SK-N-SH (cell line): Measurements from ENCODE around the gene PROCR. TPM values are rescaled to one million over a fixed set of nuclear protein-coding genes. Genes with fewer than 3 reads are reported as not detected.
"Not testable (repeated sequence)": the region's sequence is repeated elsewhere in the genome, so short reads cannot be mapped to it uniquely, and the experiment has no call there.

Experiments used
- CTCF ChIA-PET: fragments of 300-600, 350-600 bp; formaldehyde crosslinking; extraction: SDS; loops from one replicate; lab custom pipeline; 2021; lab: Yijun Ruan, JAX
- POLR2A ChIA-PET: fragments of 350-600 bp; sonication (Branson Sonifier 250); formaldehyde crosslinking; extraction: SDS; loops from one replicate; lab custom pipeline; 2020; ENCODE audit warnings: antibody characterized with exemption, inconsistent platforms; lab: Yijun Ruan, JAX
- DNase-seq: peaks from one replicate; pipeline ENCODE4 v3.0.0; 2012
- H2AFZ ChIP-seq: fragments of 200-600 bp; sonication (generic); 2 replicates; pipeline ENCODE4 v1.8.1; 2016; ENCODE audit warnings: antibody characterized with exemption, mild to moderate bottlenecking, low read depth
- H3F3A ChIP-seq: fragments of 200-600 bp; sonication (generic); replicated peaks from 2 replicates; pipeline ENCODE3; 2016; ENCODE audit warnings: antibody characterized with exemption, mild to moderate bottlenecking; ENCODE audit not compliant: insufficient read depth
- H3K27ac ChIP-seq, 2 experiments: fragments of 200-500 bp in 1 of 2; fragments of 200-600 bp in 1 of 2; sonication (Bioruptor generic) in 1 of 2; sonication (generic), shearing (Covaris generic) in 1 of 2; 2 replicates each; pipeline versions ENCODE4 v1.5.1 to v1.6.1; 2014 to 2016; ENCODE audit warnings: low read depth in 2 of 2, inconsistent platforms in 1 of 2, low read length in 1 of 2, mild to moderate bottlenecking in 1 of 2, mixed read lengths in 1 of 2
- H3K27me3 ChIP-seq: fragments of 200-600 bp; sonication (generic), shearing (Covaris generic); 2 replicates; pipeline ENCODE4 v1.6.1; 2016; ENCODE audit warnings: mixed run types; ENCODE audit not compliant: insufficient read depth
- H3K36me3 ChIP-seq, 2 experiments: fragments of 200-500 bp in 1 of 2; fragments of 200-600 bp in 1 of 2; sonication (Bioruptor generic) in 1 of 2; sonication (generic) in 1 of 2; replicated peaks in 1 of 2; 2 replicates each; pipeline versions ENCODE3 to v1.5.1; 2014 to 2016; ENCODE audit warnings: low read length in 1 of 2, mild to moderate bottlenecking in 1 of 2; ENCODE audit not compliant: insufficient read depth in 2 of 2, control insufficient read depth in 1 of 2
- H3K4me1 ChIP-seq, 2 experiments: fragments of 200-500 bp in 1 of 2; fragments of 200-600 bp in 1 of 2; sonication (Bioruptor generic) in 1 of 2; sonication (generic), shearing (Covaris generic) in 1 of 2; 2 replicates each; pipeline versions ENCODE4 v1.5.1 to v1.6.1; 2014 to 2016; ENCODE audit warnings: low read depth in 1 of 2, low read length in 1 of 2, mixed run types in 1 of 2; ENCODE audit not compliant: insufficient read depth in 2 of 2, control insufficient read depth in 1 of 2
- H3K4me2 ChIP-seq: fragments of 200-600 bp; sonication (generic), shearing (Covaris generic); 2 replicates; pipeline ENCODE4 v1.6.1; 2017; ENCODE audit warnings: mixed run types
- H3K4me3 ChIP-seq, 2 experiments: fragments of 200-500 bp in 1 of 2; fragments of 200-600 bp in 1 of 2; sonication (Bioruptor generic) in 1 of 2; sonication (generic), shearing (Covaris generic) in 1 of 2; 2 replicates each; pipeline versions ENCODE4 v1.5.1 to v1.8.1; 2014 to 2016; ENCODE audit warnings: low read depth in 2 of 2, inconsistent platforms in 1 of 2, low read length in 1 of 2, mild to moderate bottlenecking in 1 of 2, mixed read lengths in 1 of 2, moderate library complexity in 1 of 2
- H3K79me2 ChIP-seq: fragments of 200-600 bp; sonication (generic); 2 replicates; pipeline ENCODE4 v1.8.1; 2017; ENCODE audit warnings: mild to moderate bottlenecking; ENCODE audit not compliant: insufficient read depth
- H3K9ac ChIP-seq: fragments of 200-600 bp; sonication (generic); 2 replicates; pipeline ENCODE4 v1.6.1; 2017; ENCODE audit warnings: mixed run types
- H3K9me2 ChIP-seq: fragments of 200-600 bp; sonication (generic); 2 replicates; pipeline ENCODE4 v1.6.1; 2017; ENCODE audit warnings: mixed run types
- H3K9me3 ChIP-seq: fragments of 200-600 bp; sonication (generic); 2 replicates; pipeline ENCODE4 v1.6.1; 2017; ENCODE audit warnings: mixed run types, mild to moderate bottlenecking, moderate library complexity
- H4K20me1 ChIP-seq: fragments of 200-600 bp; sonication (generic); 2 replicates; pipeline ENCODE4 v1.6.1; 2017; ENCODE audit warnings: mild to moderate bottlenecking, mixed run types; ENCODE audit not compliant: insufficient read depth
- CHD2 ChIP-seq: fragments of 150-350 bp; IDR thresholded peaks from 2 replicates; pipeline ENCODE4 v1.6.1; 2018; ENCODE audit warnings: low read length; ENCODE audit not compliant: partially characterized antibody
- FOSL2 ChIP-seq: IDR thresholded peaks from 2 replicates; pipeline ENCODE4 v1.4.0; 2012; ENCODE audit warnings: low read depth, mild to moderate bottlenecking, moderate library complexity, borderline replicate concordance
- GATA2 ChIP-seq: sonication (generic); formaldehyde crosslinking; IDR thresholded peaks from 2 replicates; pipeline ENCODE4 v1.5.0; 2020; ENCODE audit warnings: mild to moderate bottlenecking, missing genetic modification reagents
- IRF3 ChIP-seq: fragments of 150-350 bp; IDR thresholded peaks from 2 replicates; pipeline ENCODE4 v1.6.1; 2016; ENCODE audit warnings: mild to moderate bottlenecking, low read depth, low read length
- MAX ChIP-seq: IDR thresholded peaks from 2 replicates; pipeline ENCODE4 v1.4.0; 2012; ENCODE audit warnings: low read depth
- MEF2A ChIP-seq: IDR thresholded peaks from 2 replicates; pipeline ENCODE4 v1.4.0; 2012; ENCODE audit warnings: low read depth, borderline replicate concordance
- POLR2AphosphoS5 ChIP-seq: IDR thresholded peaks from 2 replicates; pipeline ENCODE4 v1.6.1; 2012; ENCODE audit warnings: low read depth, low read length
- RAD21 ChIP-seq: IDR thresholded peaks from 2 replicates; pipeline ENCODE4 v1.6.1; 2012; ENCODE audit warnings: mild to moderate bottlenecking, low read length
- REST ChIP-seq: IDR thresholded peaks from 2 replicates; pipeline ENCODE4 v1.6.1; 2012; ENCODE audit warnings: mild to moderate bottlenecking, low read depth, low read length, moderate library complexity
- RFX5 ChIP-seq: IDR thresholded peaks from 2 replicates; pipeline ENCODE4 v1.6.1; 2012; ENCODE audit warnings: mild to moderate bottlenecking, improper control_type of control experiment, low read length
- RXRA ChIP-seq: IDR thresholded peaks from 2 replicates; pipeline ENCODE4 v1.4.0; 2012; ENCODE audit warnings: low read depth, mild to moderate bottlenecking, borderline replicate concordance
- TCF12 ChIP-seq: IDR thresholded peaks from 2 replicates; pipeline ENCODE4 v1.4.0; 2012
- WGBS: methylation state at CpG from one replicate; pipeline ENCODE4 v1.1.6; 2017; ENCODE audit warnings: low lambda C conversion rate; 5-methylcytosine and 5-hydroxymethylcytosine counted together
- polyA plus RNA-seq, 3 experiments: library from polyadenylated mRNA; depleted of rRNA; stranded (reverse); fragments of >200 nt; gene quantifications; 2 replicates each; pipeline ENCODE4 v1.2.3, GENCODE V29; 2012
- TF ChIP-seq, protein P1 (sequence below): IDR thresholded peaks from 2 replicates; pipeline ENCODE4; 2012
- TF ChIP-seq, protein P2 (sequence below): IDR thresholded peaks from 2 replicates; pipeline ENCODE4 v1.4.0; 2012; ENCODE audit warnings: low read depth, borderline replicate concordance

The PROCR gene
- polyA plus RNA-seq, 1 of the 3 experiments (the other 2 are of a cell fraction) = 23.5 TPM

DNA sequence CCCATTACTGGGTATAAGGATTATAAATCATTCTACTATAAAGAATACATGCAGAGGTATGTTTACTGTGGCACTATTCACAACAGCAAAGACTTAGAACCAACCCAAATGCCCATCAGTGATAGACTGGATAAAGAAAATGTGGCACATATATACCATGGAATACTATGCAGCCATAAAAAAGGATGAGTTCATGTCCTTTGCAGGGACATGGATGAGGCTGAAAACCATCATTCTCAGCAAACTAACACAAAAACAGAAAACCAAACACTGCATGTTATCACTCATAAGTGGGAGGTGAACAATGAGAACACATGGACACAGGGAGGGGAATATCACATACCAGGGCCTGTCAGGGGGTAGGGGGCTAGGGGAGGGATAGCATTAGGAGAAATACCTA lies 7.3 kb upstream of the PROCR start:
- POLR2A ChIA-PET, H3K36me3 ChIP-seq, H3K4me1 ChIP-seq, H3K27ac ChIP-seq, H3K79me2 ChIP-seq, H3K4me2 ChIP-seq, DNase-seq, H2AFZ ChIP-seq, H3K27me3 ChIP-seq, H3K9me3 ChIP-seq, CTCF ChIA-PET, H3K9ac ChIP-seq, H4K20me1 ChIP-seq, H3K4me3 ChIP-seq, H3F3A ChIP-seq, H3K9me2 ChIP-seq: not testable (repeated sequence)

- no peak overlapping the region for H3K9ac ChIP-seq
Observed at GRCh38 chr20:35165221-35166185, 6.4 kb upstream of the PROCR start.

More at GRCh38 chr20:35165221-35166185, 6.4 kb upstream of the PROCR start:
- Histone ChIP-seq H3K4me3 (no peak overlapping the region), H3K4me1 (peaks cover 0 to 6% of the 10 kb centered on the region in 2 experiments; a peak in 1 of 4 replicates), H3K27me3 (no peaks in the 10 kb centered on the region), H4K20me1 (no peaks in the 10 kb centered on the region), H3K79me2 (no peaks in the 10 kb centered on the region), H3K27ac (peak overlapping the region in 1 of 2 experiments; percentile 79; a peak in 2 of 4 replicates), H3K4me2 (no peak overlapping the region), H2AFZ (peak overlapping the region; percentile 37; the same call in 1 of the 2 replicates), H3K9me2 (no peaks in the 10 kb centered on the region), H3K36me3 (no peaks in the 10 kb centered on the region), H3F3A (peaks cover 4% of the 10 kb centered on the region), H3K9me3 (no peaks in the 10 kb centered on the region)
- ChIA-PET POLR2A (interaction anchor here (0.7 to 1.6 kb wide), 2 partner anchors 18 to 19 kb away, joined by 3 to 6 read pairs; partner anchors contain the start of gene EDEM2), CTCF (interaction anchor here (0.7 to 2.1 kb wide), 7 partner anchors 9 to 69 kb away, joined by 3 to 9 read pairs (median 4); partner anchors contain the start of gene EDEM2)
- TF ChIP-seq GATA2 (CRISPR knock-in tag) (no peak), TCF12 (no peak), MEF2A (no peak), RAD21 (no peak), RXRA (no peak), CHD2 (no peak), FOSL2 (no peak), MAX (no peak), RFX5 (no peak), POLR2AphosphoS5 (no peak), REST (no peak), IRF3 (no peak)
- TF ChIP-seq, protein P1, sequence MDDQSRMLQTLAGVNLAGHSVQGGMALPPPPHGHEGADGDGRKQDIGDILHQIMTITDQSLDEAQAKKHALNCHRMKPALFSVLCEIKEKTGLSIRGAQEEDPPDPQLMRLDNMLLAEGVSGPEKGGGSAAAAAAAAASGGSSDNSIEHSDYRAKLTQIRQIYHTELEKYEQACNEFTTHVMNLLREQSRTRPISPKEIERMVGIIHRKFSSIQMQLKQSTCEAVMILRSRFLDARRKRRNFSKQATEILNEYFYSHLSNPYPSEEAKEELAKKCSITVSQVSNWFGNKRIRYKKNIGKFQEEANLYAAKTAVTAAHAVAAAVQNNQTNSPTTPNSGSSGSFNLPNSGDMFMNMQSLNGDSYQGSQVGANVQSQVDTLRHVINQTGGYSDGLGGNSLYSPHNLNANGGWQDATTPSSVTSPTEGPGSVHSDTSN = no peak
- TF ChIP-seq, protein P2, sequence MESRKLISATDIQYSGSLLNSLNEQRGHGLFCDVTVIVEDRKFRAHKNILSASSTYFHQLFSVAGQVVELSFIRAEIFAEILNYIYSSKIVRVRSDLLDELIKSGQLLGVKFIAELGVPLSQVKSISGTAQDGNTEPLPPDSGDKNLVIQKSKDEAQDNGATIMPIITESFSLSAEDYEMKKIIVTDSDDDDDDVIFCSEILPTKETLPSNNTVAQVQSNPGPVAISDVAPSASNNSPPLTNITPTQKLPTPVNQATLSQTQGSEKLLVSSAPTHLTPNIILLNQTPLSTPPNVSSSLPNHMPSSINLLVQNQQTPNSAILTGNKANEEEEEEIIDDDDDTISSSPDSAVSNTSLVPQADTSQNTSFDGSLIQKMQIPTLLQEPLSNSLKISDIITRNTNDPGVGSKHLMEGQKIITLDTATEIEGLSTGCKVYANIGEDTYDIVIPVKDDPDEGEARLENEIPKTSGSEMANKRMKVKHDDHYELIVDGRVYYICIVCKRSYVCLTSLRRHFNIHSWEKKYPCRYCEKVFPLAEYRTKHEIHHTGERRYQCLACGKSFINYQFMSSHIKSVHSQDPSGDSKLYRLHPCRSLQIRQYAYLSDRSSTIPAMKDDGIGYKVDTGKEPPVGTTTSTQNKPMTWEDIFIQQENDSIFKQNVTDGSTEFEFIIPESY = no peak
- whole genome bisulfite sequencing = 95% methylated on average over 4 of the region's 4 CpGs
- no peak for DNase-seq
